HG02885 (cell line): ENCODE data around the gene ADAMTS8.

Source experiments
- ATAC-seq: cut with Tn5 transposase; IDR thresholded peaks from one replicate; pipeline ENCODE4 v1.9.1; 2021; ENCODE audit warnings: mild to moderate bottlenecking; ENCODE audit not compliant: unreplicated experiment, poor library complexity

ADAMTS8 gene

GRCh38 chr11:130428316-130429119 lies at the start of gene ADAMTS8:
Gene ADAMTS8, minus strand, starts transcription at chr11:130428609. Its CDS starts 323 bp downstream, at chr11:130428286.
- ATAC-seq = no peak

- ATAC-seq = no peak
Observed at GRCh38 chr11:130477586-130478203, 49.3 kb upstream of the ADAMTS8 start.

GRCh38 chr11:130476922-130477491 lies 48.6 kb upstream of the ADAMTS8 start:
- ATAC-seq = no peak

- no peak for ATAC-seq
Observed at GRCh38 chr11:130476200-130476921, 48.0 kb upstream of the ADAMTS8 start.

GRCh38 chr11:130475426-130476053 lies 47.1 kb upstream of the ADAMTS8 start:
- ATAC-seq = no peak

- ATAC-seq = no peak
Observed at GRCh38 chr11:130474637-130475400, 46.4 kb upstream of the ADAMTS8 start.

- no peak for ATAC-seq
Observed at GRCh38 chr11:130473795-130474377, 45.5 kb upstream of the ADAMTS8 start.

GRCh38 chr11:130473056-130473794 lies 44.8 kb upstream of the ADAMTS8 start:
- ATAC-seq = no peak

- ATAC-seq = no peak
Observed at GRCh38 chr11:130472434-130472961, 44.1 kb upstream of the ADAMTS8 start.

- ATAC-seq = no peak
Observed at GRCh38 chr11:130471731-130472433, 43.5 kb upstream of the ADAMTS8 start.

- ATAC-seq = no peak
Observed at GRCh38 chr11:130470832-130471706, 42.7 kb upstream of the ADAMTS8 start.

GRCh38 chr11:130469181-130469580 lies 40.8 kb upstream of the ADAMTS8 start:
- no peak for ATAC-seq

GRCh38 chr11:130467116-130467900 lies 38.9 kb upstream of the ADAMTS8 start:
- ATAC-seq = no peak

GRCh38 chr11:130465263-130465662 lies 36.9 kb upstream of the ADAMTS8 start:
- ATAC-seq = no peak

- no peak for ATAC-seq
Observed at GRCh38 chr11:130464291-130464812, 35.9 kb upstream of the ADAMTS8 start.

- no peak for ATAC-seq
Observed at GRCh38 chr11:130462931-130463330, 34.5 kb upstream of the ADAMTS8 start.
